Trophoblast cell (in vitro differentiated cells and primary cell): ENCODE results near the gene ANP32A.
"Not testable (repeated sequence)": the region's sequence is repeated elsewhere in the genome, so short reads cannot be mapped to it uniquely, and the experiment has no call there.

Experiments
- DNase-seq, 2 donors: peaks; one replicate each; pipeline ENCODE4 v3.0.0-alpha.2; 2016
- H2AFZ ChIP-seq: 2 replicates; pipeline ENCODE4 v1.6.1; 2013; ENCODE audit warnings: low read length, moderate library complexity, mild to moderate bottlenecking; ENCODE audit not compliant: insufficient read depth, poor library complexity
- H2AK5ac ChIP-seq: 2 replicates; pipeline ENCODE4 v1.6.1; 2013; ENCODE audit warnings: mild to moderate bottlenecking, low read length
- H2BK120ac ChIP-seq: 2 replicates; pipeline ENCODE4 v1.6.1; 2013; ENCODE audit warnings: low read length, mild to moderate bottlenecking, moderate library complexity; ENCODE audit not compliant: insufficient read depth, poor library complexity
- H2BK12ac ChIP-seq: 2 replicates; pipeline ENCODE4 v1.6.1; 2013; ENCODE audit warnings: mild to moderate bottlenecking, low read length, moderate library complexity
- H2BK5ac ChIP-seq: 2 replicates; pipeline ENCODE4 v1.6.1; 2013; ENCODE audit warnings: low read length, low read depth, moderate library complexity, mild to moderate bottlenecking; ENCODE audit not compliant: poor library complexity
- H3K14ac ChIP-seq: 2 replicates; pipeline ENCODE4 v1.6.1; 2013; ENCODE audit warnings: mild to moderate bottlenecking, low read length
- H3K18ac ChIP-seq: 2 replicates; pipeline ENCODE4 v1.6.1; 2013; ENCODE audit warnings: mild to moderate bottlenecking, low read length
- H3K23ac ChIP-seq: 2 replicates; pipeline ENCODE4 v1.6.1; 2013; ENCODE audit warnings: low read length
- H3K27ac ChIP-seq: 2 replicates; pipeline ENCODE4 v1.5.1; 2013; ENCODE audit warnings: low read depth, mild to moderate bottlenecking, inconsistent platforms, low read length, moderate library complexity
- H3K27me3 ChIP-seq: 2 replicates; pipeline ENCODE4 v1.6.1; 2013; ENCODE audit warnings: inconsistent platforms, mild to moderate bottlenecking, low read length, moderate library complexity; ENCODE audit not compliant: insufficient read depth
- H3K36me3 ChIP-seq, 2 experiments: 1 replicate in 1 of 2; 2 replicates in 1 of 2; pipeline ENCODE4 v1.6.1; 2013; ENCODE audit warnings: low read length in 2 of 2, mild to moderate bottlenecking in 2 of 2, moderate library complexity in 1 of 2; ENCODE audit not compliant: insufficient read depth in 2 of 2, control insufficient read depth in 1 of 2
- H3K4ac ChIP-seq: 2 replicates; pipeline ENCODE4 v1.6.1; 2013; ENCODE audit warnings: low read depth, mild to moderate bottlenecking, low read length, moderate library complexity
- H3K4me1 ChIP-seq, 2 experiments: 1 replicate in 1 of 2; 2 replicates in 1 of 2; pipeline ENCODE4 v1.6.1; 2013; ENCODE audit warnings: low read length in 2 of 2, mild to moderate bottlenecking in 2 of 2, moderate library complexity in 1 of 2; ENCODE audit not compliant: insufficient read depth in 2 of 2, control insufficient read depth in 1 of 2
- H3K4me2 ChIP-seq: 2 replicates; pipeline ENCODE4 v1.6.1; 2013; ENCODE audit warnings: inconsistent platforms, mild to moderate bottlenecking, low read length, moderate library complexity
- H3K4me3 ChIP-seq: 2 replicates; pipeline ENCODE4 v1.5.1; 2013; ENCODE audit warnings: mild to moderate bottlenecking, low read depth, low read length, inconsistent platforms
- H3K79me1 ChIP-seq: one replicate; pipeline ENCODE4 v1.6.1; 2013; ENCODE audit warnings: low read length
- H3K79me2 ChIP-seq: 2 replicates; pipeline ENCODE4 v1.6.1; 2013; ENCODE audit warnings: low read length, mild to moderate bottlenecking; ENCODE audit not compliant: control insufficient read depth, insufficient read depth, poor library complexity
- H3K9ac ChIP-seq: 2 replicates; pipeline ENCODE4 v1.6.1; 2013; ENCODE audit warnings: mild to moderate bottlenecking, low read length
- H3K9me3 ChIP-seq: 2 replicates; pipeline ENCODE4 v1.6.1; 2013; ENCODE audit warnings: low read depth, mild to moderate bottlenecking, control low read depth, inconsistent platforms, low read length; ENCODE audit not compliant: insufficient read depth
- H4K12ac ChIP-seq: 2 replicates; pipeline ENCODE4 v1.6.1; 2013; ENCODE audit warnings: low read depth, mild to moderate bottlenecking, low read length, moderate library complexity
- H4K8ac ChIP-seq: 2 replicates; pipeline ENCODE4 v1.6.1; 2013; ENCODE audit warnings: low read depth, mild to moderate bottlenecking, low read length, moderate library complexity
- H4K91ac ChIP-seq: one replicate; pipeline ENCODE4 v1.6.1; 2013; ENCODE audit warnings: low read depth, mild to moderate bottlenecking, low read length, moderate library complexity
- WGBS: extraction: QIAGEN DNeasy Blood & Tissue Kit; methylation state at CpG from one replicate; pipeline ENCODE4 v1.1.7; 2013; ENCODE audit warnings: missing lambda C conversion rate; ENCODE audit not compliant: insufficient read length, insufficient coverage; ENCODE audit errors: extremely low coverage; 5-methylcytosine and 5-hydroxymethylcytosine counted together

The ANP32A gene

DNA sequence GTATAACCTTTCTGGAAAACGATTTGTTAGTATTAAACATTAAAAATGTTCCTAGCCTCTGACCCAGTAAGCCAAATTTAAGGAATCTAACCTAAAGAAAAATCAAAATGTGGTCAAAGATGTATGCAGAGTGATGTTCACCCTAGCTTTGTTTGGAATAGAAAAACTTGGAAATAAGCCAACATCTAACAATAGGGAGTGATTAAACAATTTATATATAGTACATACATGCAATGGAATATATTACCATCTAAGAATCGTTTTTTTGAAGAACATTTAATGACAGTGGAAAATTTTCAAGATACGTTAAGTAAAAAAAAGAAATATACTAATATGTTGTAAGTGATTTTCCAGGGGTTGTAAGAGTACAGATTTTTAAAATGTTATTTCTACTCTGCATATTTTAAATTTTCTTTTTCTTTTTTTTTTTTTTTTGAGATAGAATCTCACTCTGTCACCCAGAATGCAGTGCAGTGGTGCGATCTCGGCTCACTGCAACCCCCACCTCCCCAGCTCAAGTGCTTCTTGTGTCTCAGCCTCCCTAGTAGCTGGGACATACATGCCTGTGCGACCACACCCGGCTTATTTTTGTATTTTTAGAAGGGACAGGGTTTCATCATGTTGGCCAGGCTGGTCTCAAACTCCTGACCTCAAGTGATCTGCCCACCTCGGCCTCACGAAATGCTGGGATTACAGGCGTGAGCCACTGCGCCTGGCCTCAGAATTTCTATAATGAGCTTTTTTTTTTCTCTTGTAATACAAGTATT is 54.9 kb downstream of the ANP32A start:
- Histone ChIP-seq H2BK120ac (no peak overlapping the region), H3K79me2 (no peaks in the 10 kb centered on the region), H3K4me3 (no peak overlapping the region), H3K27me3 (no peaks in the 10 kb centered on the region), H3K14ac (no peak overlapping the region), H3K4ac (no peak overlapping the region), H2BK5ac (no peak overlapping the region), H3K23ac (no peak overlapping the region), H3K9ac (no peak overlapping the region), H2BK12ac (no peak overlapping the region), H3K27ac (no peak overlapping the region), H2AFZ (no peak overlapping the region), H3K9me3 (no peaks in the 10 kb centered on the region), H3K79me1 (no peaks in the 10 kb centered on the region), H3K36me3 (no peaks in the 10 kb centered on the region), H4K91ac (no peak overlapping the region), H3K18ac (no peak overlapping the region), H4K12ac (no peak overlapping the region), H4K8ac (no peak overlapping the region), H2AK5ac (no peak overlapping the region), H3K4me2 (no peak overlapping the region), H3K4me1 (no peaks in the 10 kb centered on the region)
- DNase-seq, result no peak
- WGBS, result no CpG with 5 or more reads among the region's 11 CpGs

DNA sequence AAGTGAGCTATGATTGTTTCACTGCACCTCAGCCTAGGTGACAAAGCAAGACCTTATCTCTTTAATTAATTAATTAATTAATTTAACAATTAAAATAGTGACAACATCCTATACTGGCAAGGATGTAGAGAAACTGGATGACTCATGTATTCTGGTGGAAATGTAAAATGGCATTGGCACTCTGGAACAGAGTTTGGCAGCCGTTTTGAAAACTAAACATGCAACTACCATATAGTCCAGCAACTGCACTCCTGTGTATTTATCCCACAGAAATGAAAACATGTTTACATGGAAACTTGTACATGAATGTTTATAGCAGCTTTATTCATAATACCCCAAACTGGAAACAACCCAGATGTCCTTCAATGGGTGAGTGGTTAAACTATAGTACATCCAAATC is 56.6 kb downstream of the ANP32A start:
- H3K18ac ChIP-seq, result no peak overlapping the region
- no peaks in the 10 kb centered on the region for H3K79me1 ChIP-seq
- no peaks in the 10 kb centered on the region for H3K79me2 ChIP-seq
- H4K91ac ChIP-seq, result no peak overlapping the region
- no peak overlapping the region for H3K4me2 ChIP-seq
- no peak for DNase-seq
- H4K8ac ChIP-seq, result no peak overlapping the region
- H2AFZ ChIP-seq, result no peak overlapping the region
- H3K4me3 ChIP-seq, result no peak overlapping the region
- no peak overlapping the region for H3K23ac ChIP-seq
- H3K9ac ChIP-seq, result no peak overlapping the region
- H2BK120ac ChIP-seq, result no peak overlapping the region
- H3K4me1 ChIP-seq, result no peaks in the 10 kb centered on the region
- no peak overlapping the region for H2BK5ac ChIP-seq
- no peak overlapping the region for H2AK5ac ChIP-seq
- no CpG with 5 or more reads among the region's 1 CpG for WGBS
- H3K9me3 ChIP-seq, result no peaks in the 10 kb centered on the region
- no peak overlapping the region for H4K12ac ChIP-seq
- H3K27ac ChIP-seq, result no peak overlapping the region
- no peak overlapping the region for H3K4ac ChIP-seq
- no peak overlapping the region for H3K14ac ChIP-seq
- H2BK12ac ChIP-seq, result no peak overlapping the region
- no peaks in the 10 kb centered on the region for H3K36me3 ChIP-seq
- H3K27me3 ChIP-seq, result no peaks in the 10 kb centered on the region

DNA sequence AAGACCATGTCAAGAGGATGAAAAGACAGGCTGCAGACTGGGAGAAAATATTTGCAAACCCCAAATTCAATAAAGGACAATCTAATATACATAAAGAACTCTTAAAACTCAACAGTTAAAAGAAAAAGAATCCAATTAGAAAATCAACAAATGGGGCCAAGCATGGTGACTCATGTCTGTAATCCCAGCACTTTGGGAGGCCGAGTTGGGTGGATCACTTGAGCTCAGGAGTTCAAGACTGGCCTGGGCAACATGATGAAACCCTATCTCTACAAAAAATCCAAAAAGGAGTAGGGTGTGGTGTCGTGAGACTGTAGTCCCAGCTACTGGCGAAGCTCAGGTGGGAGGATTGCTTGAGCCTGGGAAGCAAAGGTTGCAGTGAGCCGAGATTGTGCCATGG is 57.6 kb downstream of the ANP32A start:
- no peak overlapping the region for H2BK5ac ChIP-seq
- no peaks in the 10 kb centered on the region for H3K27me3 ChIP-seq
- DNase-seq, result no peak
- no peak overlapping the region for H4K12ac ChIP-seq
- H3K9me3 ChIP-seq, result no peaks in the 10 kb centered on the region
- no peaks in the 10 kb centered on the region for H3K36me3 ChIP-seq
- no peak overlapping the region for H3K23ac ChIP-seq
- WGBS, result no CpG with 5 or more reads among the region's 4 CpGs
- no peaks in the 10 kb centered on the region for H3K4me1 ChIP-seq
- H3K79me1 ChIP-seq, result no peaks in the 10 kb centered on the region
- no peak overlapping the region for H2AK5ac ChIP-seq
- H3K4me2 ChIP-seq, result no peak overlapping the region
- no peak overlapping the region for H3K18ac ChIP-seq
- H3K27ac ChIP-seq, result no peak overlapping the region
- H4K8ac ChIP-seq, result no peak overlapping the region
- no peak overlapping the region for H4K91ac ChIP-seq
- H2BK120ac ChIP-seq, result no peak overlapping the region
- no peak overlapping the region for H2BK12ac ChIP-seq
- no peaks in the 10 kb centered on the region for H3K79me2 ChIP-seq
- no peak overlapping the region for H3K4ac ChIP-seq
- H3K4me3 ChIP-seq, result no peak overlapping the region
- H2AFZ ChIP-seq, result no peak overlapping the region
- no peak overlapping the region for H3K9ac ChIP-seq
- H3K14ac ChIP-seq, result no peak overlapping the region

DNA sequence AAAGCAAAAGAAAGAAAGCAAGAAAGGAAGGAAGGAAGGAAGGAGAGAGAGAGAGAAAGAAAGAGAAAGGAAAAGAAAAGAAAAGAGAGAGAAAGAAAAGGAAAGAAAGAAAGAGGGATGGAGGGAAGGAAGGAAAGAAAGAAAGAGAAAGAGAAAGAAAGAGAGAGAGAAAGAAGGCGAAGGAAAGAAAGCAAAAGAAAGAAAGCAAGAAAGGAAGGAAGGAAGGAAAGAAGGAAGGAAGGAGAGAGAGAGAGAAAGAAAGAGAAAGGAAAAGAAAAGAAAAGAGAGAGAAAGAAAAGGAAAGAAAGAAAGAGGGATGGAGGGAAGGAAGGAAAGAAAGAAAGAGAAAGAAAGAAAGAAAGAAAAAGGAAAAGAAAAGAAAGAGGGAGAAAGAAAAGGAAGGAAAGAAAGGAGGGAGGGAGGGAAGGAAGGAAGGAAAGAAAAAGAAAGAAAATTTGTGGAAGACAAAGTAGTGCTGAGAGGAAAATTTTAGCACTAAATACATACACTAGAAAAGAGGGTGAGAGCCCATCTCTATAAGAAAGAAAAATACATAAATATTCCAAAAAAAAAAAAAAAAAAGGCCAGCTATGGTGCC is 60.6 kb downstream of the ANP32A start:
- H3K27ac ChIP-seq, H2BK5ac ChIP-seq, H3K23ac ChIP-seq, H4K8ac ChIP-seq, H3K79me2 ChIP-seq, H3K9ac ChIP-seq, H3K27me3 ChIP-seq, H3K18ac ChIP-seq, H3K4me3 ChIP-seq, H4K12ac ChIP-seq, H3K36me3 ChIP-seq, H3K4me1 ChIP-seq, H3K9me3 ChIP-seq, H4K91ac ChIP-seq, H2AK5ac ChIP-seq, DNase-seq, H3K14ac ChIP-seq, H2AFZ ChIP-seq, H3K79me1 ChIP-seq, H2BK12ac ChIP-seq, H3K4ac ChIP-seq, H2BK120ac ChIP-seq, H3K4me2 ChIP-seq: not testable (repeated sequence)
- WGBS, result no CpG with 5 or more reads among the region's 1 CpG
